ENCODE measurements around the gene PTGES3.

Gene PTGES3

DNA sequence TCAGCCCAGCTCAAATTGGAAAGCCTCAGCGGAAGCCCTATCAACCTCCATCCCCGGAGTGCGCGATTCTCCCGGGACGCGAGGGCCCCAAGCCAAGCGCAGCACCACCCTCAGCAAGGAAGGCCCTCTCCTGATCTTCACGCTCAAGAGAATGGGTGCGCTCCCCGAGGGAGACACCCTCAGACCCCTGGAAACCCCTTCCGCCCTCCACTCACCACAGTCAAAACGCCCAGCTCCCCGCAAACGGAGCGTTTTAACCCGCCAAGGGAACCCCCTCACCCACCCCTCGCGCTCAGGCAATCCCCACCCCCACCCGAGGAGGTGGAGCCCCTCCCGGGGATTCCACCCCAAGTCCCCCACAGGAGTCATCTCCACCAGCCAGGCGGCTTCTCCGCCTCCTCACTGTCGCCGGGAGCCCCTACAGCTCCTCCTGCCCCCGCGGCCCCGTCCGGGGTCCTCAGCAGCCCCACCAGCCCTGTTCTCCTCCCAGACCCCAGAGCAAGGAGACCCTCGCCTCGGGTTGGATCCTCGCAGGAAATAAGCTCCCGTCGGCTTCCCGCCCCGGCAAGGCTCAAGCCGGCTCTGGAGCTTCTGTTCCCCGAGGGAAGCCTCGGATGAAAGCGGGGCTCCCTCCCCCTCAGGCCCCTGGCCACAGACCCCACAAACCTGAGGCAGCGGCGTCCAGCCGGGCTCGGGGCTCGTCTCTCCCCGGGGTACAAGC lies 58.5 kb downstream of the PTGES3 start:
- peak in 1 of 2 donors; percentile 55 for DNase-seq (ENCODE audit: low read depth in 2 of 2)

DNA sequence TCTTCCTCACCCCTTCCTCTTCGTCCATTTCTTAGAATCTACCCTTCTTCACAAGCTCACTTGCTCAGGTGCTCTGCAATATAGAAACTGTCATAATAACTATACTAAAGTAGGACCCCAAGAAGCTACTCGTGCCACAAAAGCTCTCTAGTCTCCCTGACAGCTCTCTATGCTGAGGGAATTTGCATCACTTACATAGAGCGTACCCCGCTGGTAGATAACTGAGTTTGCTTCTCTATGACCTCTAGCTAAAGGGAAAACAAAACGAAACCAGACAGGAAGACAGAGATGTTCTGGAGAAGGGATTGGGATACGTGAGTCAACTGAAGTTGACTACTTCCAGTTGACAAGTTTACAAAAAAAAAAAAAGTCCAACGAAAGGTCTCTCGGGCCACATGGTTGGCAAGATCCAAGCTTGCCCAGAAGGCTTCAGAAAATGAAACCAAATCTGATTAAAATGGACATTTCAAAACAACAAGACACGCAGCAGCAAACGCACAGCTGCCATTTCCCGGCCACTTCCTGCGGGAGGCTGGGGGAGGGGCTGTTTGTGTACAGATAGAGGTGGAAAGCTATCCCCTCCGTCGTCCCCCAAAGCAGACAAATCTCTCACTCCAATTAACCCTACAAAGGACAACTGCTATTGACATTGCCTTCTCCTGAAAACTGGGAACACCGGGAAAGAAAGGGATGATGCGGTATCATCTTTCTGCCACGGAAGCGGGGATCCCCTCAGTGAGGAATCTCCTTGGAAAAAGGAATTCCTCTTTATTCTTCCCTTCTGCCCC lies 59.2 kb downstream of the PTGES3 start:
- peak; percentile 43 to 53 for DNase-seq (ENCODE audit: low read depth in 2 of 2)

DNA sequence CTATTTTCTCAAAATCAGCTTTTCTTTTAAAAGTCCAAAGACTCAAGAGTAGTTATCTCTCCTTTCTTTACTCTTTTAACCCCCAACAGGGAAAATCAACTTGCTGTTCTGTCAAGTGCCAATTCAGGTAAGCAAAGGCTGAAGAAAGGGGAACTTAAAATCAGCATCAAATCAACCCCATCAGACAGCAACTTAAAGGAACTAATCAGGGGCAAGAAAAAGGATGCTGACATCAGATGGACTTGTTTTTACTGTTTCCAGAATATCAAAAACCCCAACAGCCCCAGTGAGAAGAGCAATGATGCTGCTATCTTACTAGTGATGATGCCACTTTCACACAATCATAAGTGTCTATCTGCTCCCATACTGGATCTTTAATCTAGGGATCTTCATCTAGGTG lies 61.4 kb downstream of the PTGES3 start:
- DNase-seq (ENCODE audit: low read depth in 2 of 2), result no peak

DNA sequence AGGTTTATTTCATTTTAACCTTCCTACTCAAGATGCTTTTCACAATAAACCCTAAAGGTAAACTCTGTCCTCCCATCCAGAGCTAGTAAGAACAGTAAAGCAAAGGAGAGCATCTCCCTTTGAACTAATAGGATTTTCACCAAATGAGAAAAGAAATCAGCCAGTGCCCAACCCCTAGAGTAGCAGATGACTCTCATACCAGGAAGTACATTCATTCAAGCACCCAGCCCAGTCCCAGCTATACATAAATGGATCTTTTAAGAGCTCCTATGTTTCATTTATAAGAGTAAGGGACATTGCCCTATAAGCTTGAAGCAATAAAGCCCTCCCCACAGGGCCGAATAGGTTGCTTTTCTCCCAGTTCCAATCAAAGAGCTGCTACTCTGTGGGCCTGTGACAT lies 65.5 kb downstream of the PTGES3 start:
- no peak for DNase-seq (ENCODE audit: low read depth in 2 of 2)

DNA sequence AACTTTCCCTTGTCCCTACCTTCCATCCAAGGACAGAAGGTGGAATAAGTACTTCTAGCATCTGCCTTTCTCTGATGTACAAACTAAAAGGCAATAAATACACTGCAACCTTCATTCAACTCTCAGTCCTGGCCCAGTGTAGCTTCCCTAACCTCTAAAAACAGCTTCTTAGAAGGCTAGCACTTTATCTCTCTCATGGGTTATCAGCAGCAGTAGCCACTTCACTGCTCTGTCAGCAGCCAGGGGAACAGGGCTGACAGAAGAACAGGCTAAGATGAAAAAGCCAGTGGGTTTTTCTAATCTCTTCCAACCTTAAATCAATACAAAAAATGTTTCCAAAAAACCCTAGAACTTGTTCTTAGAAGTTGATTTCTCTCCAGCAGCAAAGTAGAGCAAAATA lies 71.2 kb downstream of the PTGES3 start:
- DNase-seq (ENCODE audit: low read depth in 2 of 2), result no peak

DNA sequence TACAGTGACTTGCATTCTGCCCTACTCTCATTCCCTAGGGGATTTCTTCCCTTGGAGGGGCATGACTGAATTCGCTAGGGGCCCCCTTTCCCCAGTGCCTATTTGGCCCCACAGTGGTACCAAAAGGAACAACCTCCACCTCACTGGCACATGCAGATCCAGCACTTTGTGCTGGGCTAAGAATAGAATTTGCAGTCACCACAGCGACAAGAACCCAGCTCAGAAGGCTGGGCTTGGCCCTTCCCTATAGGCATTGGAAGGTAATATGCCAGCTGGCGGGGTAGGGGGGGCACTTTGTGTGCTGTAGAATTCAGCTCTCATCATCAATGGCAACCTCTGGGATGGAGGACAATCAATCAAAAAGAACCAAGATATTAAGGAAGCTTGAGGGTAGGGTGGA lies 71.8 kb downstream of the PTGES3 start:
- DNase-seq (ENCODE audit: low read depth in 2 of 2), result no peak

DNA sequence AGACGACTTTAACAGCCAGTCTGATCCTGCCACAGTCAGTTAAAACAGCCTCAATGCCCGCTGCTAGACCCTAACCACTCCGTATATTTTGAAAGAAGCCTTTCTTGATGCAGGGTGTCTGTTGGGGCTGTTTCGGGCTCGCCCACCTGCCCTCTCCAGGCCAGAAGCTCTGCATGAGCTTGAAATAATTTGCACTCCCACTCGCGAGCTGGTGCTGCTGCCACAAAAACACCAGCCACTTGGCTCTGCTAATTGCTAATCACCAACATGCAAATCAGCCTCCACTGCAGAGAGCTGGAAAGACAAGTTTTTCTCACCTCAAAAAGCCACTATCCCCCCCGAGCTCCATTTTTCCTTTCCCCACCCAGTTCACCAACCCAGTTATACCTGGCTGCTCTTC lies 73.5 kb downstream of the PTGES3 start:
- DNase-seq (ENCODE audit: low read depth in 2 of 2), result no peak
